NCI-H2029 (cell line): ENCODE results near the gene NDUFAF7.
"Not testable (repeated sequence)": the region's sequence is repeated elsewhere in the genome, so short reads cannot be mapped to it uniquely, and the experiment has no call there.

Experiments used
- DNase-seq: peaks from one replicate; lab custom pipeline; 2025; lab: John Stamatoyannopoulos, UW

Gene NDUFAF7

DNA sequence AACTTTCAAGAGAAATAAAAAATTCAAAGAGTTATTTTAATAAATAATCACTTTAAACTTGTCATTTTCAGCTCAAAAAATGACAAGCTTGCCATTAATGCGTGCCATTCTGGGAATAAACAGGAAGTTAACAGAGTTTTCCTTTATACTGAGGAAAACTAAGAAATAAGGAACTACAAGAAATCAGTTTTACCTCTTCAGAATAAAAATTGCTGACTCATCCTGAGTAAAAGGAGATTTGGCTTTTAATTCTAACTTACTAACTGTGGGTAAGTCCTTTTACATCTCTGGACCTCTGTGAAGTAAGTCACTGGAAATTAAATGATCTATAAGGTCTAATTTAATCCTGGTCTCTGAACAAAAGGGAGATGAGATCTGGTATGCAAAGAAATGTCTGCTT lies 16.2 kb upstream of the NDUFAF7 start:
- no peak for DNase-seq

- DNase-seq, result no peak
Observed at GRCh38 chr2:37219046-37219445, 12.4 kb upstream of the NDUFAF7 start.

DNA sequence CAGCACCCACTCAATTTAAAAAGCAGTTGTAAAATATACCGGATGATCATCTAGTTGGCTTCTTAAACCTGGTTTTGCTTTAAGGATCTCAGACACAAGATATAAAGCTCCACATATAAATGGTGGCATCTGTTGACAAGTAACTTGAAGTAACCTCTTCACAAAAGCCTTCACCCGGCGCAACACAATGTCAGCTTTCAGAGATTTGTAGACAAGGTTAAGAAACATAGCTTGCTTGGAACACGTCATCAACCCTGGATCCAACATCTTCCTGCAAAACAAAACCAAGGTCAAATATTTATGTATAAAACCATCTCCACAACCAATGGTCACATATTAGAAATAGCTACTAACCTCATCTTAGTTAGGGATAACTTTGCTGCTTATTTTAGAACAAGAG lies 8.3 kb upstream of the NDUFAF7 start:
- DNase-seq, result no peak

GRCh38 chr2:37224063-37224462 lies 7.4 kb upstream of the NDUFAF7 start:
- DNase-seq, result no peak

- DNase-seq, result not testable (repeated sequence)
Observed at GRCh38 chr2:37225129-37225528, 6.3 kb upstream of the NDUFAF7 start.

DNA sequence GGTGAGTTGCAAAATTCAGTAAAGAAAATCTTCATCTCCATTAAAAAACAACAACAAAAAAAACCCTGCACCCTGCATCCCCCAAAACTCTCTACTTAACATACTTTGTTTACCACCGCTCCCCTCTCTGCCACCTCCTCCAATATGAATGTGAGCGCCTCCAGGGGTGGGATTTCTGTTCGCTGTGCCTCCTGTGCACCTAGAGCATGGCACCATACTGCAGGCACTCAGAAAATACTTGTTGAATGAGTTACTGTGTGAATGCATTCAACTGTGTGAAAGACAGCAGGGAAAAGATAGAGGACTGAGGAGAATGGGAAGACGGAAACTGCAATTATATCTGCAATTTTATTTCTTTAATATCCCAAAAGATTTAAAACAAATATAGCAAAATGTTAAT lies 4.6 kb upstream of the NDUFAF7 start:
- DNase-seq, result no peak

- DNase-seq, result no peak
Observed at GRCh38 chr2:37228788-37229187, 2.7 kb upstream of the NDUFAF7 start.

DNA sequence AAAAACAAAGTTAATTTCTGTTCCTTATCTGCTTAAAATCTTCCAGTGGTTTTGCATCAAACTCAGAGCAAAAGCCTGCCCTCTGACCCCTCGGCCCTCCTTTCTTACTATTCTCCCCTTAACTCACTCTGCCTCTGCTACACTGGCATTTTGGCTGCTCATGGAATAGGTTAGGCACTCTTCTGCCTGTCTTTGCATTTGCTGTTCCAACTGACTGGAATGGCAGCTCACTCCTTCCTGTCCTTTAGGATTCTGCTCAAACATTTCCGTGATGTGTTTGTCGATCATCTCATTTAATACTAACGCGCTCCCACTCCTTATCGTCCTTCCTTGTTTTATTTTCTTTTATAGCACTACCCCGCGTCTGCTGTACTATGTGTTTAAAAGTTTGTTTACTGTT lies 877 bp upstream of the NDUFAF7 start:
- no peak for DNase-seq

DNA sequence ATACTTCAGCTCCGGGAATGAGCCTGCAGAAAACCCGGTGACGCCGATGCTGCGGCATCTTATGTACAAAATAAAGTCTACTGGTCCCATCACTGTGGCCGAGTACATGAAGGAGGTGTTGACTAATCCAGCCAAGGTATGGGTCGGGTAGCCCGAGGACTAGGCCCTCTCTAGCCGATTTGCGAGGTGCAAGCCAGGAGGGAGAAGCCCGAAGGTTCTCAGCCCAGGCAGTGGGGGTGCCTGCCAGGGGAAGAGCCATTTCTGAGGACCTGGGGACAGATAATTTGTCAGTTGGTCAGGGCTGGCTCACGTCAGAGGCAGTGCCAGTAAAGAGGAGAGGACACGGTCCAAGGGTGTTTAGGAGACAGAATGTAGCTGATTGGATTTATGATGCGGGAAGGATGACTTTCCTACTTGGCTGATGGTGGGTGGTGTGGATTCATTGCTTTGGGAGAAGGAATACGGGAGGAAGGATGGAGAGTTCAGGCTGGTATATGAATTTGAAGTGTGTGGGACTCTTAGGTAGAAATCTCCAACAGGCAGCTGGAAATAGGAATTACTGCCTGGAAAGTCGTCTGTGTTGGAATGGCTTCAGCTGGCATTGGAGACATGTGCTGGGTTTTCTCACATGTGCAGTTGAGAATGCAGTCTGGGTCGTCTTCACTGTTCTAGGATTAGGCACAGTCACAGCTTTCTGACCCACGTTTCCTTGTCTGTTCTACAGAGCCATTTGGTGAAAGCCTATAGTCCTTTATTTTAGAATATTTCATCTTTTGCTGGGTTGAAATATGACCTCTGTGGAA lies 874 bp downstream of the NDUFAF7 start:
- DNase-seq, result no peak

DNA sequence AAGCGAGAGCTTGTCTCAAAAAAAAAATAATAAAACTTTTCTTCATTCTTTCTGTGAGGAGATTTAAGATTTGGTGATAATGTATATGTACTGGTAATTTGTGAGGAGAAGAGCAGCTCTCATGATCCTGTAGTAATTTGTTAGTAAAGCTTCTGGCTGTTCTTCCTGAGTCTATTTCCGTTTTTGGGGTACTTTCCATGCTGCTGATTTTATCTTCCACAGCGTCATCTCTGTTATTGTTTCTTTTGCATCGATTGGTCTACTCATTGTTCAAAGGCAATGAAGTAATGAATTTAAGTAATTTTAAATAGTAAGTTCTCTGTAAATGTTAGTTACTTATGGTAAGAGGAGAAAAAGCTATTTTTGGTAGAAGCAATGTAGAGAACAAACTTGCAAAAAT lies 12.0 kb downstream of the NDUFAF7 start:
- no peak for DNase-seq

DNA sequence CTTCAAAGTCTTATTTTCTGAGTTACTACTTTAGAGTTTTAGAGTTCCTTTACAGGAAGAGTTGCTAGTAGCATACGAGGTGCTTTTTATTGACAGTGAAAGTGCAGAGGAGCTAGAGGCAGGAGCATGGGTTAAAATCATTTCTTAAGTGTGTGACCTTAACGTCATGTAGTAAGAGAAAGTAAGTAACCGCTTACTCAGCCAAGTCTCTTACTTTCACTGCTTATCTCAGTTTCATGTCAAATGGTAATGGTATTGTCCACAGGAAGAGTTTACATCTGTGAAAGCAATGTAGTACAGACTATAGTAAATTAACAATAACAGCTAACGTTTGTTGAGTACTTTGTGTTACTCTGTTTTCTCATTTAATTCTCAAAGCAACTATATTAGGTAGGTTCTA lies 12.6 kb downstream of the NDUFAF7 start:
- DNase-seq, result no peak

GRCh38 chr2:37244755-37245154 lies 13.3 kb downstream of the NDUFAF7 start:
- no peak for DNase-seq

DNA sequence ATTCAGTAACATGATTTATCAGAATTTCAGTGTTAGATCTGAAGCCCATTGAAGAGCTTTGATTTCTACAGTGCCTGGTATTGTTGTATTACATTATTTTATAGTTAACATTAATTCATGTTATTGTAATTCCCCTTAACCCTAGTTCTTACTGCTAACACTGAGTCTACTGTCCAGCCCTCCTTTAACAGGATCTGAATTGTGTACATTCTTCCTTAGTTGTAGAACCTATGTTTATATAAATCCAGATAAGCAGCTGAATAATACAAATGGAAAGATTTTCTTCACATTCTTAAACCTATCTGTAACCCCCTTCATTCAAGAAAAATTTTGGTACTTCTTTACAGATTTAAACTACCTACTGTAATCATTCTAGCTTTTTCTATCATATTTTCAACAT lies 14.7 kb downstream of the NDUFAF7 start:
- DNase-seq, result no peak

DNA sequence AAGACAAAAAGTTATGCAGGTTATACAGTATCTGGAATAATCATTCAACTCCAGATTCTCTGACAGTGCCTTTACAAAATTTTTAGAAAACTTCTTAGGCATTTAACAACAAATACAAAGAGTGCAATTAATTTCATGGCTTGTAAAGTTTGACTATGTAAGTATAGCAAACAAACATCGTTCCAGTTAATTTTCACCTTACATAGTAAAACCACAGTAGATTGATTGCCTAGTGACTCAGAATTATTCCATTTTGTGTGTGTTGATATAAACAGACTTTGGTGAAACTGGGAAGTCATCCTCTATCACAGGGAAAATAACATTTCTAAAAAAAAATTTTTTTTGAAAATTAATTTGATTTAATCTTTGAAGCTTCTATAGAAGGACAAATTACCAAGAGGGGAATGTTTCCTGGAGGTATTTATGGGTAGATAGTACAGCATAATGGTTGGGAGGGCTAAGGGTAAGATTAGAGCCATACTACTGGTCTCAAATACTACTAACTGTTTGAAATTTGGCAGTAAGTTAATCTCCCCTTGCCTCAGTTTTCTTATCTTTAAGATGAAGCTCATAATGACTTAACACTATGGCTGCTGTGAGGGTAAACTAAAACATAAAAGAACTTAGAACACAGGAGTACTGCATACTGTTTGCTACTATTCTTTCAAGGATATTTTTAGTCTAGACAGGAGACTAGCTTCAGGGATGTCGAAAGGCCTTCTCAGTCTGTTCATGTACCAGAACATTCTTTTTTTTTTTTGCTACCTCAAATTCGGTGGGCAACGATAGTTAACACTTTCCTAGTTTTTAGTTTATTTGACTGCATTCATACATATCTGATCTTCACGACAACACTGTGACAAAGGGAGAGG lies 19.6 kb downstream of the NDUFAF7 start:
- no peak for DNase-seq

DNA sequence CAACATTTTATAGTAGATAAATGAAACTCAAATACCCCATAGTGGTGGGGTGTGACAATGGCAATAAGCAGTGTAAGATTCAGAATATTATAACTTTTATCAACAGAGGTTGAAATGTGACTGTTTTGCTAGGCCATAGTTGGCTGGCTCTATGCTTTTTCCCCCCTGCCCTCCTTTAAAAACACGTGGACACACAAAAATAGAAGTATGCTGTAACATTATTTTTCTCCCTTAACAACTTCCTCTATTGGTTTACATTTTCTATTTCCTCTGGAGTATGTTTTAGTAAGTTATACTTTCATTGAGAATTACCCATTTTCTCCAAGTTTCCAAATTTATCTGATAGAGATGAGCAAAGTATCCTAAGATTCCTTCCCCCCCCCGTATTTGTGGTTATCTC lies 31.1 kb downstream of the NDUFAF7 start:
- no peak for DNase-seq

DNA sequence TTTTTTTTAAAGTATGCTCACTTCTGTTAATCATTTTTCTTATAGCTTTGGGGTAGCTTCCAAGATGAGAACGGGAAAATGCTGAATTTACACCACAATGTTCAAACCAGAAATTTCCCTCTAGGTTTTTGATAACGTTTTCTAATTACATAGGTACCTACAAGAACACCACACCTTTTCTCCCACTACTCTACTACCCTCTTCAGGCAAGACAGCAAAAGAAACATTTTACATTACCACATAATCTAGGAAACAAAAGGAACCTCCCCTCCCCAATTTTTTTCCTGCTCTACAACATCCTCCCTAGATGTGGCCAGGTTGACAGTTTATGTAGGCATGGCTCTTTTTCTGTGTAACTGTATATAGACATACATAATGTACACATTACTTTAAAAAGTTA lies 32.4 kb downstream of the NDUFAF7 start:
- no peak for DNase-seq

DNA sequence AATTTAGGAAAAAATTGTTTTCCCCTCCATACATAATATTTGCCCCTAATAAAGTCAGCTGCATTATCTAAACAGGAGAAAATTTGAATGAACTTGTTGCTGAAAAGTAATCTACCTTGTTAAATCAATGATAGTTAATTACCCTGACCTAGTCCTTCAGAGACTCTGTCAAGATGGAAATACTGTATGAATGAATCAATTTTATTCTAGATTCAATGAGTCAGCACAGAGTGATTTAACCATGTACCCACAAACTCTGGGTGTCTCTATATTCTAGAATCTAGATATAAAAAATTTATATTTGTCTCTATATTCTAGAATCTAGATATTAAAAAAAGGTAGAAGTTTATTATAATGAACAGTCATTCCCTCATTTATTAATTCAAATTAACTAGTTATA lies 36.2 kb downstream of the NDUFAF7 start:
- no peak for DNase-seq

DNA sequence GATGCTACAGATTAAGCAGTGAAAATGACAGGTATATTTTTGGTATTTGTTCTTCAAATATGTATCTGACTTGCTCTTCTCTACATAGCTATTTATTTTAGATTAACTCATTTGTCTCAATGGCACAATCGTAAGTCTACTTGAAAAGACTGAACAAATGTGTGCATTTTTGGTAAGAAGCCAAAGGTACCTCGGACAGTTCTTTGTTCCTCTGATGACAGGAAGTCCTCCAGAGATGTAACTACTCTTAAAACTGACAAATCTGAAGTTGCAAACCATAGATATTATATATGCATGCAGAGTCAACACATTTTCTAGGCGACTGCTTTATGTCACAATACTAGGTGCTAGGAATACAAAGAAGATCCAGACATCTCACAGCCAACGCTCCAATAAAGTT lies 36.7 kb downstream of the NDUFAF7 start:
- DNase-seq, result no peak

GRCh38 chr2:37271376-37272067 lies 40.1 kb downstream of the NDUFAF7 start:
- no peak for DNase-seq

DNA sequence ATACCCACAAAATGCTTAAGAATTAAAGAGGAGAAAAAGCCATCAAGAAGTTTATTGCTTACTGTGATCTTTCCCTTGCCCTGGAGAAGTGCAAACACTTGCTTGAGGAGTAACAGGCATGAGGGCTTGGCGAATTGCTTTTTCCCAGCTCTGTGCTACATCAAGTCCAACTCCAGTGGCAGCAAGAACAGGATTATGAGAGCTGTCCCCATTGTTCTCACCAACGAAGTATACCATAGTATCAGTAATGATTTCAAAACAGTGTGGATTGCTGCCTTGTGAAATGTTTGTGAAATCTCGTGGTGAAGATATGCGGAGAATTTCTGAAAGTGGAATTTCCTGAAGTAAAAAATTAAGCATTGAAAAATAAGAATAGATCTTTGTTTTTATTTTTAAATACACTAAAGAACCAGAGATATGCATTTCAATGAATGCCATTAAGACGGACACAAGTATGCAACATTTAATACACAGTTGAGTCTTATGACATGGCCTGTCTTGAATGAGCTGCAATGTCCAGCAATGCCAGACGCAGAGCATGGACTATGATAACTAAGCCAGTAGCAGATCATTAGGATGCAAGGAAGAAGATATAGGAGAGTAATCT lies 43.0 kb downstream of the NDUFAF7 start:
- DNase-seq, result no peak

DNA sequence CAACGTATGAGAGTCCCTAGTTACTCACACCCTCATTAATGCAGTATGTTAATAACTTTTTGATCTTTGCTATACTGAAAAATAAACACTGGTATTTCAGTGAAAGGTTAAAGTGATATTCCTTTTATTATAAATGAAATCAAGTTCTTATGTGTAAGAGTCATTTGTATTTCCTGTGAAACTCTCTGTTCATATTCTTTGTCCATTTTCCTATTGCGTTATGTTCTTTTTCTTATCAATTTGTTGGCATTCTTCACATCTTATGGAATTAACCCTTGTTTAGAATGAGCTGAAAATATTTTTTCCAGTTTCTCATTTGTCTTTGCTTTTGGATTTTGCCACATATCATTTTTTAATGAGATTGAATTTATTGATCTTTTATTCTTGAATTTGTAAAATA lies 44.8 kb downstream of the NDUFAF7 start:
- no peak for DNase-seq

DNA sequence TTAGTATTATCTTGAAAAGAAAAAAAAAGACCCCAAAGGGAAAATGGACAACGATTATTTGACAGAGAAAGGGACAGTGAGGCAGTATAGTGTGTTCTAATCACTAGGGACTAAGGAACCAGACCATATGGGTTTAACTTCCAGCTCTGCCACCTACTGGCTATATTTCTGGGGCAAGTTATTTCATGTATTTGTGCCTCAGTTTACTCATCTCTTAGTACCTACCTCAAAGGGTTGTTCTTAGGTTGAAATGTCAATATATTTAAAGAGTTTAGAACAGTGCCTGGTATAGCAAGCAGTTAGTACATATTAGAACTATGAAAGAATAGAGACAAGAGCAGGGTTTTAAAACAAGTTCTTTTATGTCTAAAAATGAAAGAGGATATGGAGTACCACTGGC lies 50.5 kb downstream of the NDUFAF7 start:
- DNase-seq, result no peak
